Mucosa of rectum (tissue), 2 donors: ENCODE results near the gene BNIPL.
A peak's percentile ranks its signal among the peaks of the same experiment; 100 is the strongest.

Source experiments
- H3K27ac ChIP-seq, 2 donors: one replicate each; pipeline ENCODE4 v1.7.0; 2013; ENCODE audit warnings: inconsistent platforms in 2 of 2, low read depth in 2 of 2, low read length in 2 of 2
- H3K27me3 ChIP-seq, 2 donors: one replicate each; pipeline ENCODE4 v1.7.0; 2013; ENCODE audit warnings: low read length in 2 of 2; ENCODE audit not compliant: control insufficient read depth in 2 of 2, insufficient read depth in 2 of 2
- H3K36me3 ChIP-seq, 2 donors: one replicate each; pipeline ENCODE4 v1.7.0; 2013; ENCODE audit warnings: low read length in 2 of 2; ENCODE audit not compliant: control insufficient read depth in 2 of 2, insufficient read depth in 2 of 2
- H3K4me1 ChIP-seq, 2 donors: one replicate each; pipeline ENCODE4 v1.7.0; 2013; ENCODE audit warnings: low read length in 2 of 2, mild to moderate bottlenecking in 1 of 2; ENCODE audit not compliant: control insufficient read depth in 2 of 2, insufficient read depth in 2 of 2
- H3K4me3 ChIP-seq, 2 donors: one replicate each; pipeline ENCODE4 v1.7.0; 2013; ENCODE audit warnings: low read length in 2 of 2
- H3K9ac ChIP-seq, 2 donors: one replicate each; pipeline ENCODE4 v1.7.0; 2013; ENCODE audit warnings: low read length in 2 of 2, low read depth in 1 of 2, mild to moderate bottlenecking in 1 of 2
- H3K9me3 ChIP-seq, 2 donors: one replicate each; pipeline ENCODE4 v1.7.0; 2013; ENCODE audit warnings: low read length in 2 of 2; ENCODE audit not compliant: control insufficient read depth in 2 of 2
- donor health status: healthy.
- donor health status: Normal muscosa, but diverticular disease.

BNIPL gene

DNA sequence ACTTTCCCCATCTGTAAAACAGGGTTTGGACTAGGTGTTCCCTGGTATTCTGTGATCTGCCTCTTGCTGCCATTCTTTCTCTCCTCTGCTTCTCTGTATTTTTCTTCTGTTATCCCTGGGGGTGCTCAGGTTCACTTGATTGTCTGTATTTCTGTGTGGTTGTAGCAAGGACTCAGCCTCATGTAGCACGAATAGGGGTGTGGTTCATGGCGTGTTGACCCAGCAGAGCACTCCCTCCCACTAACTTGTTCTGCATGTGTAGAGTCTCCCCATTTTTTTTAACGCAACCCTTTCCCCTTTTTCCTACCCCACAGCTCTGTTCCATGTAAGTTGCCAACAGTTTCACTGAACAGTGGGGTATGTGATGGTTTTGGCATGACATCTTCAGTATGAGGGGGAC, 1.2 kb upstream of the BNIPL start:
- no peak overlapping the region for H3K4me3 ChIP-seq
- H3K27me3 ChIP-seq: no peaks in the 10 kb centered on the region

DNA sequence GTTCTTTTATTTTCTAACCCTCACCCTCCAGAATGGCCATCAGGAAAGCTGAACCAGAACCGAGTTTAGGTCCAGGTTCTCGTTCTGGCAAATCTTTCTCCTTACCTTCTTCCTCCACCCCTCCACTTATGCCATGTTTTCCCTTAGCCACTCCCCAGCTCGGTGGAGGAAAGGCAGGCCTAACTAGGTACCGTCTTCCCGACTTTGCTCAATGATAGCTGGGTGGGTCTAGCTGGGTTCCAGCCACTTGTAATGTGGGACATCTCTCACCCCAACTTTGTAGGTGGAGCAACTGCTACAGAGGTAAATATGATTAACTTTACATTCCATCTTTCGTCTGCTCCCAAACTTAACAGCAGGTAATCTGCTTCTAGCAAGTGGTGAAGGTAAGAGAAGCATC, 646 bp downstream of the BNIPL start:
- Histone ChIP-seq H3K4me3 (no peak overlapping the region), H3K27ac (no peak overlapping the region), H3K9ac (no peak overlapping the region), H3K9me3 (no peaks in the 10 kb centered on the region), H3K4me1 (no peaks in the 10 kb centered on the region), H3K36me3 (peaks cover 16 to 18% of the 10 kb centered on the region in 2 donors), H3K27me3 (no peaks in the 10 kb centered on the region)

More for the DNA sequence above, 1.2 kb upstream of the BNIPL start:
- Histone ChIP-seq H3K9ac (no peak overlapping the region), H3K36me3 (peaks cover 28 to 30% of the 10 kb centered on the region in 2 donors), H3K4me1 (no peaks in the 10 kb centered on the region), H3K27ac (no peak overlapping the region), H3K9me3 (no peaks in the 10 kb centered on the region)

- H3K36me3 ChIP-seq: peaks cover 8 to 9% of the 10 kb centered on the region in 2 donors
- no peaks in the 10 kb centered on the region for H3K9me3 ChIP-seq
- no peak overlapping the region for H3K4me3 ChIP-seq
- no peak overlapping the region for H3K27ac ChIP-seq
- no peaks in the 10 kb centered on the region for H3K4me1 ChIP-seq
- H3K27me3 ChIP-seq: no peaks in the 10 kb centered on the region
- H3K9ac ChIP-seq: no peak overlapping the region
Measured at GRCh38 chr1:151039521-151039920, 3.1 kb downstream of the BNIPL start.

- Histone ChIP-seq H3K4me3 (no peak overlapping the region), H3K27me3 (no peaks in the 10 kb centered on the region)
Measured at GRCh38 chr1:151043163-151043562, 6.8 kb downstream of the BNIPL start.

GRCh38 chr1:151047591-151047924, 11.2 kb downstream of the BNIPL start, which contains the start of gene C1orf56:
Gene C1orf56 (plus strand): TSS chr1:151047751. CDS start chr1:151047848, 97 bp downstream.
- peaks cover 12 to 13% of the 10 kb centered on the region in 2 donors for H3K36me3 ChIP-seq
- H3K4me1 ChIP-seq: peaks cover 9 to 16% of the 10 kb centered on the region in 2 donors
- H3K27ac ChIP-seq: peak within 1 kb of the TSS; percentile 18 to 79
- H3K4me3 ChIP-seq: peak within 1 kb of the TSS; percentile 69 to 90
- H3K9me3 ChIP-seq: no peaks in the 10 kb centered on the region
- H3K27me3 ChIP-seq: no peaks in the 10 kb centered on the region
- H3K9ac ChIP-seq: peak within 1 kb of the TSS; percentile 52 to 73

More at GRCh38 chr1:151043163-151043562, 6.8 kb downstream of the BNIPL start:
- no peak overlapping the region for H3K27ac ChIP-seq
- H3K9ac ChIP-seq: no peak overlapping the region
- H3K36me3 ChIP-seq: no peaks in the 10 kb centered on the region
- H3K9me3 ChIP-seq: no peaks in the 10 kb centered on the region
- peaks cover 5 to 8% of the 10 kb centered on the region in 2 donors for H3K4me1 ChIP-seq

GRCh38 chr1:151047925-151048644, 11.7 kb downstream of the BNIPL start:
- peaks cover 17 to 18% of the 10 kb centered on the region in 2 donors for H3K36me3 ChIP-seq
- no peaks in the 10 kb centered on the region for H3K9me3 ChIP-seq
- peak overlapping the region; percentile 18 to 79 for H3K27ac ChIP-seq
- H3K4me1 ChIP-seq: peaks cover 9 to 16% of the 10 kb centered on the region in 2 donors
- peak overlapping the region; percentile 69 to 90 for H3K4me3 ChIP-seq
- H3K9ac ChIP-seq: peak overlapping the region; percentile 52 to 73
- no peaks in the 10 kb centered on the region for H3K27me3 ChIP-seq

- Histone ChIP-seq H3K9me3 (no peaks in the 10 kb centered on the region), H3K27ac (peak overlapping the region; percentile 18 to 79), H3K4me3 (peak overlapping the region; percentile 69 to 90), H3K36me3 (peaks cover 19 to 22% of the 10 kb centered on the region in 2 donors), H3K4me1 (peaks cover 9 to 16% of the 10 kb centered on the region in 2 donors), H3K27me3 (no peaks in the 10 kb centered on the region), H3K9ac (peak overlapping the region; percentile 52 to 73)
Measured at GRCh38 chr1:151048645-151049032, 12.3 kb downstream of the BNIPL start.

DNA sequence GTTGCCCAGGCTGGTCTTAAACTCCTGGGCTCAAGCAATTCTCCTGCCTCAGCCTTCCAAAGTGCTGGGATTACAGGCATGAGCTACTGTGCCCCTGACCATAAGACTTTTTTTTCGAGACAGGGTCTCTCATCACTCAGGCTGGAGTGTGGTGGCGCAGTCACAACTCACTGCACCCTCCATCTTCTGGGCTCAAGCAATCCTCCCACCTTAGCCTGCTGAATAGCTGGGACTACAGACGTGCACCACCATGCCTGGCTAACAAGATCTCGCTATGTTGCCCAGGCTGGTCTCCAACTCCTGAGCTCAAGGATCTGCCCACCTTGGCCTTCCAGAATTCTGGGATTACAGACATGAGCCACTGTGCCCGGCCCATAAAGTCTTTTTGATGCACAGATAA, 13.1 kb downstream of the BNIPL start:
- Histone ChIP-seq H3K27ac (no peak overlapping the region), H3K27me3 (no peaks in the 10 kb centered on the region), H3K9ac (no peak overlapping the region), H3K4me3 (no peak overlapping the region), H3K36me3 (peaks cover 25 to 31% of the 10 kb centered on the region in 2 donors), H3K4me1 (peaks cover 9 to 16% of the 10 kb centered on the region in 2 donors), H3K9me3 (no peaks in the 10 kb centered on the region)

GRCh38 chr1:151050051-151050688, 13.8 kb downstream of the BNIPL start:
- Histone ChIP-seq H3K9ac (no peak overlapping the region), H3K4me1 (peaks cover 12 to 20% of the 10 kb centered on the region in 2 donors), H3K27me3 (no peaks in the 10 kb centered on the region), H3K36me3 (peaks cover 32 to 38% of the 10 kb centered on the region in 2 donors), H3K9me3 (no peaks in the 10 kb centered on the region), H3K27ac (no peak overlapping the region), H3K4me3 (no peak overlapping the region)

GRCh38 chr1:151051356-151052009, 15.1 kb downstream of the BNIPL start:
- Histone ChIP-seq H3K4me3 (no peak overlapping the region), H3K27ac (no peak overlapping the region), H3K27me3 (no peaks in the 10 kb centered on the region), H3K9ac (no peak overlapping the region), H3K9me3 (no peaks in the 10 kb centered on the region), H3K36me3 (peaks cover 38 to 44% of the 10 kb centered on the region in 2 donors), H3K4me1 (peaks cover 25 to 34% of the 10 kb centered on the region in 2 donors)
